Measurements from ENCODE around the gene SLF1.

SLF1 gene

DNA sequence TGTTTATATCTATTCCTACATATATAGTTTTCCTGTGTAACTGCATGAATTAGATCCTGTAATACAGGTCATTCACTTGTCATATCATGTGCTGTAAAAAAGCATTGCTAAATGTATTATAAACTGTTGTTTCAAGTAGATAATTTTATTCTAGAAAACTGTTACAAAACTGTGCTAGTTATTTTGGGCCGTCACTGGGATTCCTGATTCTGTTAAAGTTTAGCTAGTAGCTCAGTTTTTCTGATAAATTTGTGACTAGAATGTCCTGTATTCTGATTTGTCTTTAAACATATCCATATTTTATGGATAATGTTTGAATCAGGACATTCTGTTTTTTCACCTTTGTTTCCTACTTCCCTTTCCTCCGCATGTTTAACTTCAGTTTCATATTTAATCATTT is 5.4 kb downstream of the SLF1 start:
- H3K4me2 ChIP-seq (ENCODE audit: insufficient read depth, low read length) = no peak overlapping the region
- peaks cover 29% of the 10 kb centered on the region; the same call in 1 of the 2 replicates for H4K20me1 ChIP-seq (ENCODE audit: insufficient read depth, low read length)
- H3K79me2 ChIP-seq (ENCODE audit: insufficient read depth, low read length) = peaks cover 80% of the 10 kb centered on the region
- no peak overlapping the region for H3K27ac ChIP-seq (ENCODE audit: low read length)
- DNase-seq = no peak
- H3K9ac ChIP-seq (ENCODE audit: low read depth, low read length) = no peak overlapping the region
- TF ChIP-seq, protein P1, sequence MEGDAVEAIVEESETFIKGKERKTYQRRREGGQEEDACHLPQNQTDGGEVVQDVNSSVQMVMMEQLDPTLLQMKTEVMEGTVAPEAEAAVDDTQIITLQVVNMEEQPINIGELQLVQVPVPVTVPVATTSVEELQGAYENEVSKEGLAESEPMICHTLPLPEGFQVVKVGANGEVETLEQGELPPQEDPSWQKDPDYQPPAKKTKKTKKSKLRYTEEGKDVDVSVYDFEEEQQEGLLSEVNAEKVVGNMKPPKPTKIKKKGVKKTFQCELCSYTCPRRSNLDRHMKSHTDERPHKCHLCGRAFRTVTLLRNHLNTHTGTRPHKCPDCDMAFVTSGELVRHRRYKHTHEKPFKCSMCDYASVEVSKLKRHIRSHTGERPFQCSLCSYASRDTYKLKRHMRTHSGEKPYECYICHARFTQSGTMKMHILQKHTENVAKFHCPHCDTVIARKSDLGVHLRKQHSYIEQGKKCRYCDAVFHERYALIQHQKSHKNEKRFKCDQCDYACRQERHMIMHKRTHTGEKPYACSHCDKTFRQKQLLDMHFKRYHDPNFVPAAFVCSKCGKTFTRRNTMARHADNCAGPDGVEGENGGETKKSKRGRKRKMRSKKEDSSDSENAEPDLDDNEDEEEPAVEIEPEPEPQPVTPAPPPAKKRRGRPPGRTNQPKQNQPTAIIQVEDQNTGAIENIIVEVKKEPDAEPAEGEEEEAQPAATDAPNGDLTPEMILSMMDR (IDR thresholded peaks at IDR 0.05; ENCODE audit: borderline replicate concordance, extremely low read depth, low read length, poor library complexity, severe bottlenecking) = no peak
- TF ChIP-seq EZH2 (IDR thresholded peaks at IDR 0.05; ENCODE audit: borderline replicate concordance, low read depth, low read length, severe bottlenecking) = no peak
- H3K27me3 ChIP-seq (ENCODE audit: insufficient read depth, low read length, poor library complexity) = no peaks in the 10 kb centered on the region
- H2AFZ ChIP-seq (ENCODE audit: low read depth, low read length) = no peak overlapping the region
- H3K4me1 ChIP-seq (ENCODE audit: insufficient read depth, low read length) = peaks cover 24% of the 10 kb centered on the region
- peaks cover 2% of the 10 kb centered on the region; the same call in 1 of the 2 replicates for H3K36me3 ChIP-seq (ENCODE audit: insufficient read depth, low read length)
- no peak overlapping the region for H3K4me3 ChIP-seq (ENCODE audit: low read depth in 1 of 2, low read length in 2 of 2)
- no peaks in the 10 kb centered on the region for H3K9me3 ChIP-seq (ENCODE audit: insufficient read depth, low read length, severe bottlenecking)
- ATAC-seq (ENCODE audit: insufficient read depth, low read depth) = no peak

DNA sequence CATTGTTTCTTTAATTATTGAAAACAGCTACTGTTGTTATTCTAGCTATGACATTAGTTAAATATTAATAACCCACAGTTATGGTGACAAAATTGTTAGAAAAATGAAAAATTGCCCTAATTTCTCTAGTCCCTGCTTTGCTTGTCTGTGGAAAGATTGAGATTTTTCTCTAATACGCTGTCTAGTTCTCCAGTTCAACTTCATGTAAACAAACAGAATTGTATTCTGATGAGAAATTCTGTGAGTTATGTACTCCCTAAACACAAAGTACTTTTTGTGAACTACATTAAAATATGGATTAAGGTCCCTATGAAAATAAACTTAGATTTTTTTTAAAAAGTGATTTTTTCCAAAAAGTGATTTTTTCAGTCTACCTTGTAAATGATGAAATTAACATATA is 8.7 kb downstream of the SLF1 start:
- peaks cover 50% of the 10 kb centered on the region for H3K79me2 ChIP-seq (ENCODE audit: insufficient read depth, low read length)
- no peak for TF ChIP-seq EZH2 (IDR thresholded peaks at IDR 0.05; ENCODE audit: borderline replicate concordance, low read depth, low read length, severe bottlenecking)
- TF ChIP-seq, protein P1 (IDR thresholded peaks at IDR 0.05; ENCODE audit: borderline replicate concordance, extremely low read depth, low read length, poor library complexity, severe bottlenecking) = no peak
- H3K4me1 ChIP-seq (ENCODE audit: insufficient read depth, low read length) = no peaks in the 10 kb centered on the region; the same call in 1 of the 2 replicates

DNA sequence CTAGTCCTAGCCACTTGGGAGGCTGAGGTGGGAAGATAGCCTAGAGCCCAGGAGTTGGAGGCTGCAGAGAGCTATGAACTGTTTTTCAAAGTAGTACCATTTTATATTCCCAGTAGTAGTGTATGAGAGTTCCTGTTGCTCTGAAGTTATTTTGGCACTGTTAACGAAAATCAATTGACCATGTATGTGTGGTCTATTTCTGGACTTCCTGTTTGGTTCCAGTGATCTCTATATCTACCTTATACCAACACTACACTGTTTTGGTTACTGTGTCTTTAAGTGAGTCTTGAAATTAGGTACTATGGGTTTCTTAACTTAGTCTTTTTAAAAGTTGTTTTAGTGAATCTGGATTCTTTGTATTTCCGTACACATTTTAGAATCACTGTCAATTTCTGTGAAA is 13.6 kb downstream of the SLF1 start:
- Histone ChIP-seq H3K36me3 (ENCODE audit: insufficient read depth, low read length) (peaks cover 61% of the 10 kb centered on the region), H4K20me1 (ENCODE audit: insufficient read depth, low read length) (no peaks in the 10 kb centered on the region), H3K27me3 (ENCODE audit: insufficient read depth, low read length, poor library complexity) (no peaks in the 10 kb centered on the region), H3K9me3 (ENCODE audit: insufficient read depth, low read length, severe bottlenecking) (peaks cover 9% of the 10 kb centered on the region), H3K4me1 (ENCODE audit: insufficient read depth, low read length) (no peaks in the 10 kb centered on the region), H3K27ac (ENCODE audit: low read length) (no peak overlapping the region), H2AFZ (ENCODE audit: low read depth, low read length) (no peak overlapping the region), H3K79me2 (ENCODE audit: insufficient read depth, low read length) (peaks cover 36% of the 10 kb centered on the region), H3K4me2 (ENCODE audit: insufficient read depth, low read length) (no peak overlapping the region), H3K9ac (ENCODE audit: low read depth, low read length) (no peak overlapping the region), H3K4me3 (ENCODE audit: low read depth in 1 of 2, low read length in 2 of 2) (no peak overlapping the region)
- TF ChIP-seq, protein P1 (IDR thresholded peaks at IDR 0.05; ENCODE audit: borderline replicate concordance, extremely low read depth, low read length, poor library complexity, severe bottlenecking) = no peak
- TF ChIP-seq EZH2 (IDR thresholded peaks at IDR 0.05; ENCODE audit: borderline replicate concordance, low read depth, low read length, severe bottlenecking) = no peak
- ATAC-seq (ENCODE audit: insufficient read depth, low read depth) (no peak), DNase-seq (no peak)

More for the DNA sequence above, 8.7 kb downstream of the SLF1 start:
- DNase-seq (no peak), ATAC-seq (ENCODE audit: insufficient read depth, low read depth) (no peak)
- Histone ChIP-seq H3K9ac (ENCODE audit: low read depth, low read length) (no peak overlapping the region), H3K36me3 (ENCODE audit: insufficient read depth, low read length) (peaks cover 31% of the 10 kb centered on the region), H4K20me1 (ENCODE audit: insufficient read depth, low read length) (peaks cover 8% of the 10 kb centered on the region; the same call in 1 of the 2 replicates), H3K9me3 (ENCODE audit: insufficient read depth, low read length, severe bottlenecking) (no peaks in the 10 kb centered on the region), H3K27ac (ENCODE audit: low read length) (no peak overlapping the region), H3K27me3 (ENCODE audit: insufficient read depth, low read length, poor library complexity) (no peaks in the 10 kb centered on the region), H3K4me3 (ENCODE audit: low read depth in 1 of 2, low read length in 2 of 2) (no peak overlapping the region), H2AFZ (ENCODE audit: low read depth, low read length) (no peak overlapping the region), H3K4me2 (ENCODE audit: insufficient read depth, low read length) (no peak overlapping the region)

DNA sequence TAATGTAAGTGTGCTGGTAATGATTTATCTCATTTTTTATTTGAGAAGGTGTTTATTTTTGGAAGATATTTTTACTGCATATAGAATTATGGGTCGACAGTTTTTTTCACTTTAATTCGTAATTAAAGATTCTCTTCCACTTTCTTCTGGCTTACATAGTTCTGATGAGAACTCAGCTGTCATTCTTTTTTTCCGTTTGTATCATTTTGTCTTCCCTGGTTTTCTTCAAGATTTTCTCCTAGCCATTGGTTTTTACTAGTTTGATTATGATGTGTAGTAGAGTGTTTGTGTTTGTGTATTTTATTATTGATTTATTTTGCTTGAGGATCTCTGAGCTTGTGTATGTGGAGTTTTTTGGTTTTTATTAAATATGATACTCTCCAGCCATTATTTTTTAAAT is 21.7 kb downstream of the SLF1 start:
- DNase-seq (no peak), ATAC-seq (ENCODE audit: insufficient read depth, low read depth) (no peak)
- H3K4me3 ChIP-seq (ENCODE audit: low read depth in 1 of 2, low read length in 2 of 2) = no peak overlapping the region
- H3K4me1 ChIP-seq (ENCODE audit: insufficient read depth, low read length) = no peaks in the 10 kb centered on the region
- H3K27me3 ChIP-seq (ENCODE audit: insufficient read depth, low read length, poor library complexity) = no peaks in the 10 kb centered on the region
- H3K27ac ChIP-seq (ENCODE audit: low read length) = no peak overlapping the region
- TF ChIP-seq, protein P1 (IDR thresholded peaks at IDR 0.05; ENCODE audit: borderline replicate concordance, extremely low read depth, low read length, poor library complexity, severe bottlenecking) = no peak
- TF ChIP-seq EZH2 (IDR thresholded peaks at IDR 0.05; ENCODE audit: borderline replicate concordance, low read depth, low read length, severe bottlenecking) = no peak
- no peak overlapping the region for H3K4me2 ChIP-seq (ENCODE audit: insufficient read depth, low read length)
- H3K79me2 ChIP-seq (ENCODE audit: insufficient read depth, low read length) = peaks cover 53% of the 10 kb centered on the region
- H4K20me1 ChIP-seq (ENCODE audit: insufficient read depth, low read length) = no peaks in the 10 kb centered on the region
- no peak overlapping the region for H2AFZ ChIP-seq (ENCODE audit: low read depth, low read length)
- peaks cover 39% of the 10 kb centered on the region for H3K9me3 ChIP-seq (ENCODE audit: insufficient read depth, low read length, severe bottlenecking)
- peaks cover 71% of the 10 kb centered on the region for H3K36me3 ChIP-seq (ENCODE audit: insufficient read depth, low read length)
- no peak overlapping the region for H3K9ac ChIP-seq (ENCODE audit: low read depth, low read length)

Measured in DND-41 (cell line).